K562 (cell line): Measurements from ENCODE around the gene LIPT2. TPM values are rescaled to one million over a fixed set of nuclear protein-coding genes. Genes with fewer than 3 reads are reported as not detected.

ENCODE experiments used
- ATAC-seq: fragments of 200-7000 bp; cut with Tn5 transposase; 3 replicates; pipeline ENCODE4 v1.9.1; 2020; ENCODE audit warnings: moderate library complexity
- BruUV-seq: library from RNA; stranded (reverse); fragments of 400-500 nt; replicated peaks from 2 replicates; lab custom pipeline; 2021; lab: Mats Ljungman, UMichigan
- CTCF ChIA-PET: fragments of 300-600 bp; formaldehyde crosslinking; extraction: SDS; loops from one replicate; lab custom pipeline; 2021; ENCODE audit warnings: low intra/inter-chr PET ratio; lab: Yijun Ruan, JAX
- POLR2A ChIA-PET: fragments of 300-600, 350-650 bp; sonication (Branson Sonifier 250); formaldehyde crosslinking; extraction: SDS; loops from one replicate; lab custom pipeline; 2021; ENCODE audit warnings: antibody characterized with exemption, inconsistent platforms; lab: Yijun Ruan, JAX
- DNase-seq, 4 experiments: peaks; one replicate each; pipeline versions ENCODE4 v3.0.0 to v3.0.0-alpha.2; 2011 to 2018; ENCODE audit warnings: low spot score in 3 of 4, mixed read lengths in 3 of 4; ENCODE audit errors: extremely low read depth in 1 of 4
- FAIRE-seq: peaks from 2 replicates; lab custom pipeline; 2011; peaks lifted over from hg19 to GRCh38; lab: Jason Lieb, UNC
- H2AFZ ChIP-seq: 2 replicates; pipeline ENCODE4 v1.6.0; 2011; ENCODE audit warnings: low read depth, low read length, control low read depth, inconsistent platforms
- H3K27ac ChIP-seq: fragments of 200-600 bp; 3 replicates; pipeline ENCODE4 v1.8.0; 2011; ENCODE audit warnings: low read depth, mild to moderate bottlenecking, control low read depth, inconsistent platforms, low read length, moderate library complexity, mixed read lengths; ENCODE audit errors: extremely low read depth
- H3K27me3 ChIP-seq, 2 experiments: fragments of 300-600 bp in 1 of 2; 2 replicates in 1 of 2; 3 replicates in 1 of 2; pipeline versions ENCODE4 v1.6.0 to v1.8.0; 2011; ENCODE audit warnings: inconsistent platforms in 2 of 2, low read length in 2 of 2, mild to moderate bottlenecking in 1 of 2, mixed read lengths in 1 of 2, moderate library complexity in 1 of 2; ENCODE audit not compliant: control insufficient read depth in 2 of 2, insufficient read depth in 2 of 2
- H3K36me3 ChIP-seq: fragments of 300-600 bp; 3 replicates; pipeline ENCODE4 v1.8.0; 2011; ENCODE audit warnings: mild to moderate bottlenecking, low read length, inconsistent platforms; ENCODE audit not compliant: control insufficient read depth, insufficient read depth
- H3K4me1 ChIP-seq, 2 experiments: fragments of 200-600 bp in 1 of 2; replicated peaks in 1 of 2; 2 replicates in 1 of 2; 3 replicates in 1 of 2; pipeline versions ENCODE4 v1.5.1 to v1.8.0; 2011; ENCODE audit warnings: inconsistent platforms in 2 of 2, low read length in 2 of 2, mild to moderate bottlenecking in 1 of 2, mixed read lengths in 1 of 2, moderate library complexity in 1 of 2; ENCODE audit not compliant: control insufficient read depth in 2 of 2, insufficient read depth in 2 of 2
- H3K4me2 ChIP-seq: 2 replicates; pipeline ENCODE4 v1.6.1; 2011; ENCODE audit warnings: low read length, control low read depth, inconsistent platforms, mixed read lengths; ENCODE audit not compliant: insufficient read depth
- H3K4me3 ChIP-seq: fragments of 200-600 bp; sonication (generic), shearing (Covaris generic); 2 replicates; pipeline ENCODE4 v1.5.1; 2016; ENCODE audit warnings: control low read depth, inconsistent platforms
- H3K79me2 ChIP-seq: fragments of 200-600 bp; 3 replicates; pipeline ENCODE4 v1.8.0; 2011; ENCODE audit warnings: low read length, inconsistent platforms; ENCODE audit not compliant: control insufficient read depth, insufficient read depth
- H3K9ac ChIP-seq, 2 experiments: 2 replicates each; pipeline versions ENCODE4 v1.6.0 to v1.6.1; 2011; ENCODE audit warnings: low read depth in 2 of 2, low read length in 2 of 2, control low read depth in 1 of 2, inconsistent platforms in 1 of 2, mild to moderate bottlenecking in 1 of 2, mixed read lengths in 1 of 2; ENCODE audit not compliant: insufficient read depth in 1 of 2
- H3K9me1 ChIP-seq: one replicate; pipeline ENCODE4 v1.6.0; 2011; ENCODE audit warnings: inconsistent platforms, mild to moderate bottlenecking, low read length, moderate library complexity; ENCODE audit not compliant: control insufficient read depth, insufficient read depth
- H3K9me3 ChIP-seq: replicated peaks from 2 replicates; pipeline ENCODE4 v1.5.1; 2011; ENCODE audit warnings: low read depth, low read length, inconsistent platforms; ENCODE audit not compliant: control insufficient read depth, insufficient read depth
- H4K20me1 ChIP-seq: replicated peaks from 2 replicates; pipeline ENCODE4 v1.6.1; 2011; ENCODE audit warnings: low read length, inconsistent platforms, mixed read lengths; ENCODE audit not compliant: control insufficient read depth, insufficient read depth
- CC2D1A ChIP-seq: fragments of 450-650 bp; IDR thresholded peaks from 2 replicates; pipeline ENCODE4 v1.6.1; 2017; ENCODE audit warnings: mild to moderate bottlenecking
- CREB3 ChIP-seq: fragments of 450-650 bp; conservative IDR thresholded peaks from 2 replicates; pipeline ENCODE4 v1.6.1; 2016; ENCODE audit warnings: missing genetic modification characterization, low read depth, mild to moderate bottlenecking, missing compliant biosample characterization, moderate library complexity
- E2F6 ChIP-seq, 2 experiments: IDR thresholded peaks; 2 replicates each; pipeline ENCODE4 v1.6.1; 2011; ENCODE audit warnings: borderline replicate concordance in 1 of 2, control low read depth in 1 of 2, low read depth in 1 of 2, low read length in 1 of 2, mild to moderate bottlenecking in 1 of 2, mixed read lengths in 1 of 2, moderate library complexity in 1 of 2; ENCODE audit not compliant: insufficient read depth in 1 of 2, insufficient read length in 1 of 2, poor library complexity in 1 of 2, severe bottlenecking in 1 of 2; ENCODE audit errors: extremely low read depth in 1 of 2
- ELK1 ChIP-seq: sonication (generic); formaldehyde crosslinking; IDR thresholded peaks from 2 replicates; pipeline ENCODE4 v1.8.1; 2022; ENCODE audit warnings: missing genetic modification reagents
- EZH2 ChIP-seq: IDR thresholded peaks from 2 replicates; pipeline ENCODE4 v1.6.1; 2012; ENCODE audit warnings: low read depth, mild to moderate bottlenecking, inconsistent platforms, low read length, borderline replicate concordance
- FOS ChIP-seq: IDR thresholded peaks from 3 replicates; pipeline ENCODE4 v1.6.1; 2011; ENCODE audit not compliant: insufficient read length; ENCODE audit errors: extremely low read depth
- SIRT6 ChIP-seq: IDR thresholded peaks from one replicate; pipeline ENCODE4 v1.6.1; 2012; ENCODE audit warnings: low read depth, mild to moderate bottlenecking, control low read depth, inconsistent platforms, low read length, moderate library complexity
- SRSF9 ChIP-seq: fragments of 200-400 bp; formaldehyde crosslinking; IDR thresholded peaks from 2 replicates; pipeline ENCODE4 v1.6.1; 2017; ENCODE audit warnings: low read depth, low read length, borderline replicate concordance
- TSHZ1 ChIP-seq: fragments of 250-450 bp; sonication (Bioruptor Pico); IDR thresholded peaks from 2 replicates; pipeline ENCODE4 v1.4.0; 2020; ENCODE audit warnings: mild to moderate bottlenecking, moderate library complexity
- USF2 ChIP-seq: sonication (generic); formaldehyde crosslinking; IDR thresholded peaks from 2 replicates; pipeline ENCODE4 v1.5.0; 2020; ENCODE audit warnings: missing genetic modification reagents
- XRCC3 ChIP-seq: fragments of 450-650 bp; IDR thresholded peaks from 2 replicates; pipeline ENCODE4 v1.6.1; 2017; ENCODE audit warnings: mild to moderate bottlenecking, moderate library complexity
- ZC3H8 ChIP-seq: fragments of 450-650 bp; IDR thresholded peaks from 2 replicates; pipeline ENCODE4 v1.6.1; 2017
- ZNF165 ChIP-seq: fragments of 250-450 bp; sonication (Bioruptor Pico); IDR thresholded peaks from 2 replicates; pipeline ENCODE4 v1.4.0; 2020; ENCODE audit warnings: borderline replicate concordance
- ZNF311 ChIP-seq: fragments of 250-450 bp; sonication (Bioruptor Pico); IDR thresholded peaks from 2 replicates; pipeline ENCODE4 v1.4.0; 2020; ENCODE audit warnings: mild to moderate bottlenecking, moderate library complexity
- ZNF445 ChIP-seq: fragments of 250-450 bp; sonication (Bioruptor Pico); IDR thresholded peaks from 2 replicates; pipeline ENCODE4 v1.4.0; 2020; ENCODE audit warnings: low read depth, mild to moderate bottlenecking, moderate library complexity
- WGBS: fragments of 100-300 bp; shearing (Covaris generic); methylation state at CpG from one replicate; pipeline ENCODE4 v1.1.6; 2016; ENCODE audit warnings: low coverage, mixed read lengths; ENCODE audit not compliant: insufficient coverage; ENCODE audit errors: missing lambda C conversion rate; 5-methylcytosine and 5-hydroxymethylcytosine counted together
- in situ Hi-C: fragments of 300-500 bp; cut with MboI; formaldehyde crosslinking; loops from 4 replicates; pipeline ENCODE4 v1.15.0; 2018; ENCODE audit warnings: inconsistent platforms, mixed read lengths
- intact Hi-C: fragments of 100-400 bp; cut with micrococcal nuclease; formaldehyde crosslinking; loops from 2 replicates; pipeline ENCODE4 v1.14.2; 2022
- polyA plus RNA-seq, 8 experiments: library from polyadenylated mRNA; depleted of rRNA in 4 of 8; stranded (reverse) in 5 of 8; unstranded in 3 of 8; fragments of >200 nt; fragmentation: Nextera tagmentation in 2 of 8; fragmentation: Illumina TruSeq in 1 of 8; extraction: Ambion mirVana in 2 of 8; extraction: Trizol in 1 of 8; gene quantifications; 2 replicates each; pipeline versions ENCODE4 v1.2.1 to v1.2.3, GENCODE V29; 2011 to 2014; ENCODE audit warnings: inconsistent platforms in 1 of 8, missing spikeins in 1 of 8
- total RNA-seq, 7 experiments: library from RNA; depleted of rRNA in 6 of 7; stranded (reverse); fragments of >200 nt in 6 of 7; fragmentation: Illumina TruSeq in 2 of 7; extraction: Trizol in 2 of 7; gene quantifications; 2 replicates each; pipeline versions ENCODE4 v1.2.1 to v1.2.3, GENCODE V29; 2011 to 2021; ENCODE audit warnings: low replicate concordance in 1 of 7

LIPT2 gene
- total and polyA plus RNA-seq, 9 of the 15 experiments (the other 6 are each of a cell fraction or from before 2014, with no cell fraction given) = 1.00 to 5.2 (median 3.5) TPM

- no TSS peak for BruUV-seq
- no peaks in the 10 kb centered on the region for H3K9me1 ChIP-seq
- no peak overlapping the region for H3K4me2 ChIP-seq
- ChIA-PET CTCF (no interaction called here), POLR2A (interaction anchor here (0.6 to 2.2 kb wide), 6 partner anchors 9 to 116 kb away, joined by 3 to 12 read pairs (median 4); partner anchors contain the start of genes LIPT2 and POLD3)
- H4K20me1 ChIP-seq = no peaks in the 10 kb centered on the region
- H3K9me3 ChIP-seq = no peaks in the 10 kb centered on the region
- TF ChIP-seq ZNF311 (CRISPR knock-in tag) (no peak), CREB3 (no peak), XRCC3 (no peak), ZNF165 (no peak), TSHZ1 (no peak), SRSF9 (no peak), ELK1 (CRISPR knock-in tag) (no peak), ZNF445 (no peak), SIRT6 (no peak), ZC3H8 (no peak), USF2 (CRISPR knock-in tag) (no peak), E2F6 (IDR thresholded peaks at IDR 0.05; ENCODE audit: borderline replicate concordance in 1 of 2, extremely low read depth in 1 of 2, insufficient read depth in 1 of 2, insufficient read length in 1 of 2, low read depth in 1 of 2, low read length in 1 of 2, poor library complexity in 1 of 2, severe bottlenecking in 1 of 2) (no peak), EZH2 (no peak), CC2D1A (no peak), FOS (no peak)
- H3K79me2 ChIP-seq = no peaks in the 10 kb centered on the region
- no peaks in the 10 kb centered on the region for H3K36me3 ChIP-seq
- no peak overlapping the region for H3K4me3 ChIP-seq
- H3K27ac ChIP-seq = no peak overlapping the region
- FAIRE-seq (no peak), DNase-seq (no peak), ATAC-seq (peak; percentile 39; the same call in 1 of the 3 replicates)
- intact Hi-C loops (no loop called here), in situ Hi-C loops (no loop called here)
- WGBS = 12% methylated on average over 2 of the region's 2 CpGs
- H3K9ac ChIP-seq = no peak overlapping the region
- no peak overlapping the region for H2AFZ ChIP-seq
- H3K27me3 ChIP-seq = no peaks in the 10 kb centered on the region; a peak in 1 of 5 replicates
- H3K4me1 ChIP-seq = peaks cover 0 to 11% of the 10 kb centered on the region in 2 experiments; a peak in 2 of 5 replicates
These were observed 17.0 kb downstream of the LIPT2 start for GRCh38 chr11:74476536-74476935.
